ENCODE data around the gene SCRT2. TPM values are rescaled to one million over a fixed set of nuclear protein-coding genes. Genes with fewer than 3 reads are reported as not detected.

SCRT2 gene
- total RNA-seq, 1 donor from 2014 or later, result not detected

- TF ChIP-seq CTCF (IDR thresholded peaks at IDR 0.05; ENCODE audit: unreplicated experiment), result no peak
- H3K27me3 Mint-ChIP-seq (ENCODE audit: unreplicated experiment), result peaks cover 7% of the 10 kb centered on the region
- no peaks in the 10 kb centered on the region for H3K9me3 Mint-ChIP-seq (ENCODE audit: unreplicated experiment)
- peaks cover 4% of the 10 kb centered on the region for H3K4me1 Mint-ChIP-seq (ENCODE audit: unreplicated experiment)
- no peak overlapping the region for H3K4me3 Mint-ChIP-seq (ENCODE audit: unreplicated experiment)
- DNase-seq (ENCODE audit: low spot score), result no peak
- H3K27ac Mint-ChIP-seq (ENCODE audit: unreplicated experiment), result no peak overlapping the region
- H3K36me3 Mint-ChIP-seq (ENCODE audit: low read depth, unreplicated experiment), result no peaks in the 10 kb centered on the region
These were observed 13.7 kb upstream of the SCRT2 start for GRCh38 chr20:689348-689747.

GRCh38 chr20:688809-689212 is 13.2 kb upstream of the SCRT2 start:
- Mint-ChIP-seq H3K9me3 (ENCODE audit: unreplicated experiment) (no peaks in the 10 kb centered on the region), H3K4me3 (ENCODE audit: unreplicated experiment) (no peak overlapping the region), H3K27me3 (ENCODE audit: unreplicated experiment) (peaks cover 7% of the 10 kb centered on the region), H3K36me3 (ENCODE audit: low read depth, unreplicated experiment) (no peaks in the 10 kb centered on the region), H3K4me1 (ENCODE audit: unreplicated experiment) (peaks cover 4% of the 10 kb centered on the region), H3K27ac (ENCODE audit: unreplicated experiment) (no peak overlapping the region)
- DNase-seq (ENCODE audit: low spot score), result no peak
- no peak for TF ChIP-seq CTCF (IDR thresholded peaks at IDR 0.05; ENCODE audit: unreplicated experiment)

GRCh38 chr20:687468-688203 is 12.0 kb upstream of the SCRT2 start:
- TF ChIP-seq CTCF (IDR thresholded peaks at IDR 0.05; ENCODE audit: unreplicated experiment), result no peak
- peaks cover 7% of the 10 kb centered on the region for H3K27me3 Mint-ChIP-seq (ENCODE audit: unreplicated experiment)
- no peak overlapping the region for H3K27ac Mint-ChIP-seq (ENCODE audit: unreplicated experiment)

GRCh38 chr20:684676-685319 is 9.2 kb upstream of the SCRT2 start:
- H3K9me3 Mint-ChIP-seq (ENCODE audit: unreplicated experiment), result no peaks in the 10 kb centered on the region
- no peak for TF ChIP-seq CTCF (IDR thresholded peaks at IDR 0.05; ENCODE audit: unreplicated experiment)
- no peak for DNase-seq (ENCODE audit: low spot score)
- no peak overlapping the region for H3K27ac Mint-ChIP-seq (ENCODE audit: unreplicated experiment)
- H3K27me3 Mint-ChIP-seq (ENCODE audit: unreplicated experiment), result peaks cover 7% of the 10 kb centered on the region
- H3K4me3 Mint-ChIP-seq (ENCODE audit: unreplicated experiment), result no peak overlapping the region
- H3K4me1 Mint-ChIP-seq (ENCODE audit: unreplicated experiment), result peaks cover 4% of the 10 kb centered on the region
- no peaks in the 10 kb centered on the region for H3K36me3 Mint-ChIP-seq (ENCODE audit: low read depth, unreplicated experiment)

More at GRCh38 chr20:687468-688203, 12.0 kb upstream of the SCRT2 start:
- DNase-seq (ENCODE audit: low spot score), result no peak
- no peaks in the 10 kb centered on the region for H3K36me3 Mint-ChIP-seq (ENCODE audit: low read depth, unreplicated experiment)
- no peak overlapping the region for H3K4me3 Mint-ChIP-seq (ENCODE audit: unreplicated experiment)
- H3K4me1 Mint-ChIP-seq (ENCODE audit: unreplicated experiment), result peaks cover 4% of the 10 kb centered on the region
- no peaks in the 10 kb centered on the region for H3K9me3 Mint-ChIP-seq (ENCODE audit: unreplicated experiment)

- Mint-ChIP-seq H3K4me3 (ENCODE audit: unreplicated experiment) (no peak overlapping the region), H3K27ac (ENCODE audit: unreplicated experiment) (no peak overlapping the region), H3K36me3 (ENCODE audit: low read depth, unreplicated experiment) (no peaks in the 10 kb centered on the region), H3K27me3 (ENCODE audit: unreplicated experiment) (no peaks in the 10 kb centered on the region), H3K9me3 (ENCODE audit: unreplicated experiment) (no peaks in the 10 kb centered on the region), H3K4me1 (ENCODE audit: unreplicated experiment) (no peaks in the 10 kb centered on the region)
- DNase-seq (ENCODE audit: low spot score), result no peak
- TF ChIP-seq CTCF (IDR thresholded peaks at IDR 0.05; ENCODE audit: unreplicated experiment), result no peak
These were observed 6.5 kb upstream of the SCRT2 start for GRCh38 chr20:682123-682522.
